ENCODE results near the gene FOXN4.

Gene FOXN4

DNA sequence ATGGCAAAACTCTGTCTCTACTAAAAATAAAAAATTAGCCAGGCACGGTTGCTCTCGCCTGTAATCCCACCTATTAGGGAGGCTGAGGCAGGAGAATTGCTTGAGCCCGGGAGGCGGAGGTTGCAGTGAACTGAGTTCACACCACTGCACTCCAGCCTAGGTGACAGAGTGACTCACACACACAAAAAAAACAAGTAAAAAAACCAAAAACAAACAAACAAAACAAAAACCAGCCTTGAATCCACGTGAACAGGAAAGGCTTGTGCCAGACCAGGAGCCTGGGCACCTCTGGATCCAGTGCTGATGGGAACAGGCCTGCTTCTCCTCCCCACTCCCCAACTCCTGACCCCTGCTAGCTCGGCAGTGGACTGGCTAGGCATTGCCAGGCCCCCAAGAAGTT lies 3.5 kb downstream of the FOXN4 start:
- no peak for DNase-seq

DNA sequence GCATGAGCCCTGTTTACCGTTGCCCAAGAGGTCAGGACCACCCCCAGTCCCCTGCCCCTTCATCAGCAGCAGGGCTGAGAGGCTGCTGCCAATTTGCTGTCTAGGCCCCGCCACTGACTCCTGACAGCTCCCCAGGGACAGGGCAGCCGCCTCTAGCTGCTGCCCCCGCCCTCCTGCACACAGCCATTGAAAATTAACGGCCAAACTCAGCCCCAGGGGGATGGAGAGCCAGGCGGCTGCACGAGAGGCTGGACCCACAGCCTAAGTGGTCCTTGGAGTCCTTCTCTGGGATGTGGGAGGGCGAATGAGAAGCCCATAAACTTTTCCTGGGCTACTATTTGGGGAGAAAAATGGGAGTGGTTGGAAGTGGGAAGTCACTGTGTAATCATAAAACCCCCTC lies 4.6 kb downstream of the FOXN4 start:
- no peak for DNase-seq

DNA sequence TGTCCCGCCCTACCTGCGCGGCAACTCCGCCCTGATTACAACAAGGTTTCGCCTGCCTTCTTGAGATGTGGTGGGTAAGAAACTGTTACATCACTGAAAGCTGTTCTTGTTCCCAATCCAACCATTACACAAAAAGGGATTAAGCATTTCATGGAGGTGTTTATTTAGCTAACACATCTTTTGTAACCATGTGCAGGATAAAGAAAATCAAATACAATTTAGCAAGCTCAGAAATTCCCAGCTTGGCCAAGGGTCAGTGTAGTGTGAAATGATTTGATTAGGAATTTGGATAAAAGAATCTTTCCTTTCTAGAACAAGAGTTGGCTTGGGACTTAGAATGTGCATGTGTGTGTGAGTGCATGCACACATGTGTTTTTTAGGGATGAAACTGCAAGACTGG lies 6.3 kb downstream of the FOXN4 start:
- DNase-seq: no peak

DNA sequence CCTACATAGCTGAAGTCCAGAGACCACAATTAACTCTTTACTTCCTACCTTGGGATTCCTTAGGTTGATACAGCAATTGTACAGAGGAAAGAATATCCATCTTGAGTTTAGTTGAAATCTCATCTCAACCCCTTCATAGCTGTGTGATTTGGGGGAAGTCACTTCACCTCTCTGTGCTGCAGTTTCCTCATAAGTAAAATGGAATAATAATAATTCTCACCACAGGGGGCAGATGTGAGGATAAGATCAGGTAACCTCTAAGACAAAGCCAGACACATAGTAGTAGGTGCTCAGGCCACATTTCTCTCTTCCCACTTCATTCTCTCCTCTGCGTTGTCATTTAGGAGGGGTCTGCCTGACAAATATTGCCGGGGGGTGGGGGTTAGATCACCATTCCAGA lies 6.7 kb downstream of the FOXN4 start:
- DNase-seq: peak in 1 of 2 experiments; percentile 13

DNA sequence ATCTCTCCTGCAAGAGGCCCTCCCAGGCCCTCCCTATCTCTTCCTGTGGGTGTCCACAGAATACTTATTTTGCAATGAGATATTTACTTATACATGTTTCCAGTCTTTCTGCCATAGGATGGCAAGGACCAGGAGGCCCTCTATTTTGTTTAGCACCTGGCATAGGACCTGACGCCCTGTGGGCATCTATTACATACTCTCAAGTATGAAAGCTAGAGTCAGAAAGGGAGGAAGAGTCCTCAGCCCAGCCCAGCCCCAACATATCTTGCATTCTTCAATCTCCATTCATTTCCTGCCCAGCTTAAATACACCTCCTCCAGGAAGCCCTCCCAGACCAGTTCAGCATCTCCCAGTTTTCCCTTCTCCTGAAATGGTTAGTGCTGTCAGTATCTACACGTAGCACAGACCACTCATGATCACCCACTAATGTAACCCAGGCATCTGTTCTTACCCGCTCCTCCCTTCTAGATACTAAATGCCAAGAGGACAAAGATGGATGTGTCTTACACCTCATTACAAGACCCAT lies 7.4 kb downstream of the FOXN4 start:
- no peak for DNase-seq

DNA sequence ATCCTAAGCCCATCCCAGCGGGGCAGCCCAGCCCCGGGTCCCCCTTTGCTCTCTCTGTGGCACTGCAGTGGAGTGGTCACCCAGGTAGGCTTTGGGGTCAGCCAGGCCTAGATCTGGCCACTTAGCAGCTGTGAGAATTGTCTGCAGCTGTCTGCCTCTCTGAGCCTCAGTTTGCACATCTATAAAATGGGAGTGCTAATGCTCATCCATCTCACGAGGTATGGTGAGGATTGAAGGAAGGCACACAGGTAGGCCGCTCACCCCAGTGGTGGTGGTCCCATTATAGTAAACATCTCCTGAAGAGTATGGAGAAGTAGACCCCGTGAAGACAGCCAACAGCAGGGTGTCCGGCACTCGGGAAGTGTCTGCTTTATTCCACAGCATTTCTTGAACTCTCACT lies 9.2 kb downstream of the FOXN4 start:
- DNase-seq: no peak

DNA sequence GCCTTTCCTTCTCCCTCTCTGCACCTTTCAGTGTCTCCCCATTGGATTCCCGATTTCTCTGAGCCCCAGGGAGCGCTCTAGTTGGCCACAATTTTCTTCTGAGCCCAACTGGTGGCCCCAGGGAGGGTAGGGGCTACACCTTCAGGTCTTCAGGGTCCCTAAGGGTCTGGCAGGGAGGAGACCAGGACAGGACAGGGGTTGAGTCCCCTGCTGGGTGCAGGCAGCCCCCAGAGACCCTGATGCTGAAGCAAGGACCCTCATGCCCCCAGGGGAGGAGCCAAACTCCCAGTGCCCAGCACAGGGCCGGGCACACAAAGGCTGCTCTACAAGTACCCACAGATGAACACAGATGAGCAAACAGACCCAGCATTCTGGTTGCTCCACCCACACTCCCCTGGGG lies 12.7 kb downstream of the FOXN4 start:
- no peak for DNase-seq

DNA sequence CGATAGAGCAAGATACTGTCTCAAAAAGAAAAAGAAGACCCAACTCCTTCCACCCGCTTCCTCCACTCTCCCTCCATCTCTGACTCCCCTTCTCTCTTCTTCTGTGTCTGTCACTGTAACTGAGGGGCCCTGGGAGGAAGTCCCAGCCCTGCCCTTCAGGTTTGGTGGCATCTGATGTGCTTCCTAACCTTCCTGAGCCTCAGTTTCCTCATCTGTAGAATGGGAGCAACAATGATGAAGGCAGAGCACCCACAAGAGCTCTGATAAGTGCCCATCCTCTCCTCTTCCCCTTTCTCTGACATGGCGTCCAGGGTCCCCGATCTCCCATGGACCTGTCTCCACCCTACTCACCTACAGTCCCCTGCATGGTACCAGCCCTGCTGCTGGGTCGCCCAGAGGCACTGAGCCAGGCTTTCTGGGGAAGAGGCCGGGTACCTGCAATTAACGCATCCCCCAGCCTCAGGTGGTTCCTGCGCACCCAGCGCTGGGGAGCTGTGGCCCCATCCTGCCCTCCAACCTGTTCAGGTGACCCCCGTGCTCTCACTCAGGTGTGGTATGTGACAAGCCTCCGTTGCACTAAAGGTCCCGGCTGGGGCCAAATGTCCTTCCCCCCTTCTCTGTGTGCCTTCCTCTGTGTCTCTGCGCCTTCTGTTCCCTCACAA lies 13.2 kb downstream of the FOXN4 start:
- no peak for DNase-seq

DNA sequence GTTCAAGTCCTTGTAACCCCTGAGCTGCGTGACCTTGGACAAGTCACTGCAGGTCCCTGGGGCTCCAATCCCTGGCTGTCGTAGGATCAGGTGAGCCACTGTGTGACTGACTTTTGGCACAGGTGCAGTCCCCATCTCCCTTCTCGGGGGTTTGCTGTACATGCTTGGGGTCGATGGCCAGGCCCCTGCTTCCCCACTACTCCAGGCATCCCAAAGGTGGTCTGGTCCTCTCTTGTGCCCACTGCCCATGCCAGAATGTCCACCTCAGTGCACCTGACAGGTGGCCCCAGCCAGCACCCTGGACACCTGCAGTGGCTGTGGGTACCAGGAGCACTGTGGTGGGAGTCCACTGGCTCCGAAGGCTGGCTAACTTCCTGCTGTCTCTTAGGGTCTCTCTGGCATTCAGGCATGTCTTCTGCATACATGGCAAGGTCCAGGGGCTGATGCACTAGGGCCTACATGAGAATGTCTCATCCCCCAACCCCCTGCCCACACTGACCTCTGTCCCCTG lies 14.7 kb downstream of the FOXN4 start:
- DNase-seq: no peak

DNA sequence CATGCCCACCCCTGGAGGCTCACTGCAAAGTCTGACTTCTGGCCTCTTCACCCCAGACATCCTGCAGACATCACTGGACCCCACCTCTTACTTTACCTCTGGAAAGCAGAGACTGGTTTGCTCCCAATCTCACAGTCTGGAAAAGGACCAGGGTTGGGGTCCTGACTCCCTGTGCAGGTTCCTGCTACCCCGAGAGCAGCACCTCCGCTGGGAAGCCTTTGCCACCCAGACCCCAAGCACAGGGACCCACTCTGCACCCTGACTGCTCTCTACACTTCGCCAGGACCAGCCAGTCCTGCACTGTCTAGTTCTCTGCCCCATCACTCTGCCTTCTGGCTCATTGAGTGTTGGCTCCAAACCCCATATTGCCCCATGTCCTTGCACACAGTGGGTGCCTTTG lies 16.0 kb downstream of the FOXN4 start:
- DNase-seq: no peak

DNA sequence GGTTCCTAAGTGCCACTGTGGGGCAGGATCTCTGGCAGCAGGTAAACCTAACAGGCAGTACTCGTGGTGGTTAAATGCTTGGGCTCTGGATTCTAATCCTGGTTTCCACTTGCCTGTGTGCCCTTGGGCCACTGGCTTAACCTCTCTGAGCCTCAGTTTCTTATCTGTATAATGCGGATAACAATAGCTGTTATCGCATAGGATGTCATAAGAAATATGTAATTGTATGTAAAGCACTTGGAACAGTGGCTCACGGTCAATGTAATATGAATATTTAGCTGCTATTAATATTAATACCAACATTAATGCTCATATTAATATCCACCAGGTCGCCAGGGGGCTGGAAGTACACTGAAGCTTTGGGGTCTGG lies 16.8 kb downstream of the FOXN4 start:
- DNase-seq: no peak

DNA sequence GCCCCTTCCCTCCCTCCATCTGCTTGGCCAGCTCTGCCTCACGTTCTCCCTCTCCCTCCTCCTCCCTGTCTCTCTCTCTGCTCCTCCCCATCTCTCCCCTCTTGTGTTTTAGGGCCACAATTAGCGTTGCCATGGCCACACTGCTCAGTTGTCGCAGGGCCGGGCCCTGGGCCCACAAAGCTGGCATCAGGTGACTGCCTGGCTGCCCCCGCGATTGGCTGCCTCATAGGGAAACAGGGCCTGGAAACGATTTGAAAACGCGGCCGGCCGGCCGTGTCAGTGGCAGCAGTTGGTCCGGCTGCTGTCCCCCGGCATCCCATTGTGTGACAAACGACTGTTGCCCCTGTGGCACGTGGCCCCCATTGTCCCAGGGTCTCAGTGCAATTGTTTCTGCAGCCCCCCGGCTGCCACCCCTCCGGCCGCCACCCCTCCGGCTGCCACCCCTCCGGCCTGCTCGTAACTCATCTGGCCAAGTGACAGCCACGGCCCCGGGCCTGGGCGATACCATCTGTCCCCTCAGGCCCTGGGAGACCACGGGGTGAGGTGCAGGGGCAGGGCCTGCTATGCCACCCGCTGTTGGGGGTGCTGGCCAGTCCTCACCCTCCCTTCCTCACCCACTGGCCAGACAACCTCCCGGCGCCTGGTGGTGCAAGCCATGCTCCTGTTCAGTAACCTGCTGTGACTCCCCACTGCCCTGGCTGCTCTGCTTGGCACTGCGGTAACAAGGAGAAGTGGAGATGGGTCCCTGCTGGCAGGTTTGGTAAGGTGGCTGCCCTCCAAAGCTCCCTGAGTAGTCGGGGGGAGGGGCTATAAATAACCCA lies 17.4 kb downstream of the FOXN4 start:
- DNase-seq: no peak

DNA sequence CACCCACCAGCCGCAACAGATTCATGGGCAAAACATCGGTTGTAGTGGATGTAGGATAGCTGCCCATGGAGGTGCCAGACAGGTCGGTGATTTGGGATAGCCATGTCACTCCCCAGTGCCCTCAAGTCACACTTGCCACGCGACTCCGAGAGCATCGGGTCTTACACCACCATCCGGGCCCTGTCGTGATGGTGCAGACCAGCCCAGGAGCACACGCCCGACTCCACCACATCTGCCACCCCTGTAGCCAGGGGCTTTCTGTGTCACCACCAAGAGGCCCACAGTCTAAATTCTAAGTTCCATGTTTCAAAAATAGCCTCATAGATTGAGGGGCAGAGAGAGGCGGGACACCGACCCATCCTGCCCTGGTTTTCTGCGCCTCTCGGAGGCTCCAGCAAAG lies 18.0 kb downstream of the FOXN4 start:
- DNase-seq: no peak

DNA sequence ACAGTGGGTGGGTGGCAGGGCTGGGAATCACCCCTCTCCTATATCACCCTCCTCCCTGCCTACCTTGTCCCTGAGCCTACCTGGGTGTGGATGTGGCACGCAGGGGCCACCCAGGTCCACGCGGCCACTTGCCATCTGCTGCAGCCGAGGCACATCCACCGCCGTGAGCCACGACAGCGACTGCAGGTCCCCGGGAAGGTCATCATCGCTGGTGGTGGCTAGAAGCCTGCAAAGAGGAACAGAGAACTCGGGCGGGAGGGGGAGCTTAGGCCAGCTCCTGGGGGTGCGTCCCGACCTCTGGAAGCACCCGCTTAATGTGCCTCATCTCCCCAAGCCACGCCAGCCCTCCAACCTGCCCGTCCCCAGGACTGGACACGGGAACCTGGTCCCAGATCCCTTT lies 19.0 kb downstream of the FOXN4 start:
- no peak for DNase-seq

DNA sequence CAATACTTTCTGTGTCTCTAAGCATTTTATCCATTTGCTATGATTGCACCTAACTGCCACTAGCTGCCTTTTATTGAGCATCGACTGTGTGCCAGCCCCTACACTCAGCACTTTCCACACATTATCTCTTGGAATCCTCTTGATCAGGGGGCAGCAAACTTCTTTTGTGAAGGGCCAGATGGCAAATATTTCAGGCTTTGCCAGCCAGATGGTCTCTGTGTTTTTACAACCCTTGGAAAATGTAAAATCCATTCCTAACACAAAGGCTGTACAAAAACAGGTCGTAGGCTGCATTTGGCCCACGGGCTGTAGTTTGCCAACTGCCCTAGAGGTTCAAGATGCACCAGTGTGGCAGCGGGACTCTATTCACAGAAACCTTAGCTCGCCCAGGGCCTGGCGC lies 19.5 kb downstream of the FOXN4 start:
- no peak for DNase-seq

DNA sequence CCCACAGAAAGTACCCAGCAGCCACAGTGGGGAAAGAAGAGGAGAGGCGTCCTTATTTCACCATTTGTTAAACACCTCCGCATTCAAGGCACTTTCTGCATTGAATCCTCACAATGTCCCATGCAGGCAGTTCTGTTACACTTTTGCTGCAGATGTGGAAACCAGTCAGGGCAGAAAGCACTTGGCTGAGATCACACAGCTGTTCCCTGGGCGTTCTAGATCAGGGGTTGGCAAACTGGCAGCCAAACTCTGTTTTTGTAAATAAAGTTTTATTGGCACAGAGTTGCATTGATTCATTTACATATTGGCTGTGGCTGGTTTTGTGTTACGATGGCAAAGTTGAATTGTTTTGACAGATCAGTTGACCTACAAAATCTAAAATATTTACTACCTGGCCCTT lies 20.1 kb downstream of the FOXN4 start:
- DNase-seq: no peak

DNA sequence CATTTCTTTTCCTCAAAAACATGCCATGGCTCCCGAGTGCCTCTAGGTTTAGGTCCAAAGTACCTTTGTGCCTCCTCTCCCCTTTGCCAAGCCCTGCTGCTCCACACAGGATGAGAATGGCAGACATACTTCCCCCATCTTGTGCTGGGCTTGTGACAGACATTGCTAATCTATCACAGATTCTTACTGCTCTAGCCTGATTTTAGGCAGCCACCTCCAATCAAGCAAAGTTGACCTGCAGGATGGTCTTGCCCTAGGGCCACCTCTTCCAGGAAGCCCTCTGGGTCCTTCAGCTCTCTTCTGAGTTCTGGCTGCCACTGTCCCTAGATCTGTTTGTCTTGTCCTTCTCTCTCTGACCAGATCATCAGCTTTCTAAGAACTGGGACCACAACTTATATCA lies 20.5 kb downstream of the FOXN4 start:
- peak in 1 of 2 experiments; percentile 12 for DNase-seq

DNA sequence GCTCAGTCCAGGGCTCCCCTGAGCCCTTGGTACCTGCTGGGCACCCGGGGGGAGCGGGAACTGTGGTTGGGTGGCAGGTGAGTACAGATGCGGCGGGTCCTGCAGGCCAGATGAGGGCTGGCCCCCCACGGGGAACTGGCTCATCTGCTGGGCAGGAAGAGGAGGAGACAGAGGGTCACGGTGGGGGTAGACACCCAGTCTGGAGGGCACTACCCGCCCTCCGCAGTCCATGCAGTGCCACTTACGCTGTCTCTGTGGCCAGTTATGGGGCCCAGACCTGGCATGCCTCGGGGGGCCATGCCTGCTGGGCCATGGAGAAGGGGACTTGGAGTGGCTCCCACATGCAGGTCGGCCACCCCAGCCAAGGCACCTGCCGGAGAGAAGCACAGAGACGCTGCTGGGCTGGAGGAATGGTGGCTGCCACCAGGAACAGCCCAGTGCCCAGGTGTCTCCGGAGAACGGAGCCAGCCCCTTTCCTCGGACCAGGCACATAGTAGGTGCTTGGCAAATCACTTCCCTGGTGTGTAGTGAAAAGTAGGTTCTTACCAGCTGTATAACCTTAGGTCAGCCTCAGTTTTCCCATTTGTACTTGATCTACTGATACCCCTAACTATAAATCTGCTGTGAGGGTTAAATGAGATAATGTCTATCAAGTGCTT lies 21.1 kb downstream of the FOXN4 start:
- DNase-seq: no peak

DNA sequence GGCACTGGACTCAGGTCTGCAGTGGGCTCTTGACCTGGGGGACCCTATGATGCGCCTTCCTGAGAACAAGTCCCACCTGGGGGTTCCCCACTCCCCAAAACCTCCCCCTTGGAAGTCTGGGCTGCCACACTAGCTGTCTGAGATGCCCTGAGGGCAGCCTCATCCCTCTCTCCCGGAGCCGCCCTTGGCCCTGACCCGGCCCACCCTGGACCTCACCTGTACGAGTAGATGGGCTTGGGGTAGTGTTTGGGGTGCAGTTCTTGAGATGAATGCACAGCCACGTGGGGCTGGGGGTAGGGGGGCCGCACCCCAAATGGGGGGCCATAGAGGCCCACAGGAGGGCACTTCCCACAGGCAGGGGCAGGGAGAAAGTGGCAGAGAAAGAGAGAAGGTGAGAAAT lies 21.9 kb downstream of the FOXN4 start:
- DNase-seq: no peak

DNA sequence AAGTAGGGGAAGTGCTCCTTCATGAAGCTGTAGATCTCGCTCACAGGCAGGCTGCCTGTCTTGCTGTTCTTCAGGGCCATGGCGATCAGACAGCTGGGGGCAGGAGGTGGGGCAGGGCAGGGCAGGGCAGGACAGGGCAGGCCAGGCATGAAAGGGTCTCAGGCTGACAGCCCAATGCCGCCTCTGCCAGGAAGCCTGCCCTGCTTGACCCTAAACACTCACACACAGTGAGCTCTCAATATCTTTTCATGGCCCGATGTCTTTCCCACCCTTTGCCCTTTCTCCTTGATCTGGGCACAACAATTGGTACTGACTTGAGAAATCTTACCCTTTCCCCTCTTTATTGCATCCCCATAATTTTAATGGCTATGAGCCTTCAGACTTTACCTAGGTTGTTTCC lies 22.4 kb downstream of the FOXN4 start:
- no peak for DNase-seq

DNA sequence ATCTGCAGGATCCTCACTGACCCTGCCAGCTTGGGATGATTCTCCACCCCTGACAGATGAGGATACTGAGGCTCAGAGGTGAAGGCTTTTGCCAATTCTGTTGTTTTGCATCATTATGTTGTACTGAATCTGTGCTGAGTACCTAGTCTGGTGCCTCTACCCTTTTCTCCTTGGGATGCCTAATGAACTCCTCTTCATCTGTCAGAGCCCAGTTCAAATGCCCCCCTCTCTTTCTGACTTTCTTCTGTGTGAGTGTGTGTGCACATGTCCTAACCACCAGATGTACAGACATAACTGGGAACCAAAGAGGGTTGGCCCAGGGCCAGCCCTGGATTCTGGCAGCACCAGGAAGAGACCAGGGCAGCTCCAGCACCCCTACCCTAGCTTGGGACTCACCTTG lies 22.8 kb downstream of the FOXN4 start:
- DNase-seq: no peak

DNA sequence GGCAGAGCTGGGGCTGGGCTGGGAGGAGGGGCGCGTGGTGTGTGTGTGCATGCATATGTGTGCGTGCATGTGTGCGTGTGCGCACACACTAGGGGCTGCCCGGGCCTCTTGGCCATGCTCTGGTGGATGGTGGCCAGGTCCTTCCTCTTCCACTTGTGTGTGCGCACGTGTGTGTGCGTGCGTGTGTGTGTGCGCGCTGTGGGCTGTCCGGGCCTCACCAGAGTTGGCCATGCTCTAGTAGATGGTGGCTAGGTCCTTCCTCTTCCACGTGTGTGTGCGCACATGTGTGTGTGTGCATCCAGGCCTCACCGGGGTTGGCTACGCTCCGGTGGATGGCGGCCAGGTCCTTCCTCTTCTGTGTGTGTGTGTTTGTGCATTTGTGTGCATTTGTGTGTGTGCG lies 24.7 kb downstream of the FOXN4 start:
- no peak for DNase-seq

DNA sequence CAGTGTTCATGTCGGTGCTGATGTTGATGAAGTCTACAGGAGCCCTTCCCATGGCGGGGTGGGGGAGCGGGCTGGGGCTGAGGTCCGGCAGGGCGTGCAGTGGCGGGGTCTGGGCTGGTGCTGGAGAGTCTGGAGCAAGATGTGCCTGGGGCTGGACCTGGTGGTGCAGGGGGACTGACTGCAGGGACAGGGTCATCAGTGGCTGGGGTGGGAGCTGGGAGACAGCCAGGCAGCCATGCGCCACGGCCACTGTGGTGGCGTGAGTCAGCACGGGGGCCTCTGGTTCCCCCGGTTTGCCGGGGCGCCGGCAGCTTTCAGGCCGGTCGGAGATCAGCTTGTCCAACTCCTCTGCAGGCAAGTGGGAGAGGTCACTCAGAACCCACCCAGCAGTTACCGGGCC lies 27.6 kb downstream of the FOXN4 start:
- DNase-seq: no peak

DNA sequence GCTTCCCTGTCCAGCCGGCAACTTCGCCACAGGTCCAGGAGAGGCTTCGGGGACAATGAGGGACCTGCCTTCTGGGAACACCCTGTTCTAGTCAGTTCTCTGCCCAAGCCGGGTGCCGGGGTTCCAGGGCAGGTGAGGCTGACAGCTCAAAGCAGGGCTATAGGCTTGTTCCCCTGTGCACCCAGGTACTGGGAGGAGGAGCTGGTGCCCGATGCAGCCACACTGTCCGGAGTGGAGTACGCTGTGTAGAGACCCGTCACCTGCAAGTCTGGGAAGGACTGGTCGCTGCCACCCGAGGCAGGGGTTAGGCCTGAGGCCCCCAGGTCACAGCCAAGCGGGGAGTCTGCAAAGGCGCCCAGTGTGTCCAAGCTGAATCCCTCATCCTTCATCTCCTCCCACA lies 29.6 kb downstream of the FOXN4 start:
- DNase-seq: no peak

Data from SW 1271 (cell line).